IMR-90 (cell line): ENCODE data around the gene MAG.

Experiments
- BHLHE40 ChIP-seq: fragments of 150-350 bp; IDR thresholded peaks from 2 replicates; pipeline ENCODE4 v1.6.1; 2016; ENCODE audit warnings: mild to moderate bottlenecking, low read depth, low read length
- CEBPB ChIP-seq: IDR thresholded peaks from 2 replicates; pipeline ENCODE4 v1.6.1; 2012; ENCODE audit warnings: low read depth, low read length, improper control_type of control experiment
- CTCF ChIP-seq: conservative IDR thresholded peaks from 2 replicates; pipeline ENCODE4 v1.5.1; 2012; ENCODE audit warnings: mild to moderate bottlenecking, low read depth, low read length, improper control_type of control experiment
- FOS ChIP-seq: fragments of 150-350 bp; IDR thresholded peaks from 2 replicates; pipeline ENCODE4 v1.6.1; 2016; ENCODE audit warnings: low read depth, low read length
- MAZ ChIP-seq: IDR thresholded peaks from 2 replicates; pipeline ENCODE4 v1.6.1; 2012; ENCODE audit warnings: low read depth, mild to moderate bottlenecking, low read length, improper control_type of control experiment, moderate library complexity, borderline replicate concordance
- MXI1 ChIP-seq: IDR thresholded peaks from 2 replicates; pipeline ENCODE4 v1.6.1; 2012; ENCODE audit warnings: low read depth, mild to moderate bottlenecking, low read length, moderate library complexity, borderline replicate concordance
- POLR2A ChIP-seq: IDR thresholded peaks from 2 replicates; pipeline ENCODE4 v1.6.1; 2012; ENCODE audit warnings: mild to moderate bottlenecking, low read depth, low read length
- RAD21 ChIP-seq: IDR thresholded peaks from 2 replicates; pipeline ENCODE4 v1.6.1; 2012; ENCODE audit warnings: low read length, improper control_type of control experiment
- RCOR1 ChIP-seq: IDR thresholded peaks from 2 replicates; pipeline ENCODE4 v1.6.1; 2012; ENCODE audit warnings: mild to moderate bottlenecking, low read length, improper control_type of control experiment; ENCODE audit not compliant: insufficient replicate concordance
- RFX5 ChIP-seq: IDR thresholded peaks from 2 replicates; pipeline ENCODE4 v1.8.0; 2012; ENCODE audit warnings: low read depth, mild to moderate bottlenecking, low read length, moderate library complexity
- SMC3 ChIP-seq: fragments of 150-350 bp; IDR thresholded peaks from 2 replicates; pipeline ENCODE4 v1.6.1; 2016; ENCODE audit warnings: low read depth, mild to moderate bottlenecking, antibody characterized with exemption, low read length, moderate library complexity

GRCh38 chr19:35273686-35274259, 18.2 kb upstream of the MAG start:
- no peak for TF ChIP-seq POLR2A
- TF ChIP-seq SMC3: no peak
- no peak for TF ChIP-seq CTCF
- TF ChIP-seq RFX5: no peak
- no peak for TF ChIP-seq RCOR1
- no peak for TF ChIP-seq MAZ
- TF ChIP-seq MXI1: no peak
- no peak for TF ChIP-seq FOS
- no peak for TF ChIP-seq CEBPB
- no peak for TF ChIP-seq BHLHE40
- no peak for TF ChIP-seq RAD21
